MCF 10A (cell line): Measurements from ENCODE around the gene ANXA2. TPM values are rescaled to one million over a fixed set of nuclear protein-coding genes. Genes with fewer than 3 reads are reported as not detected.
"Not testable (repeated sequence)": the region's sequence is repeated elsewhere in the genome, so short reads cannot be mapped to it uniquely, and the experiment has no call there.

Experiments
- BruUV-seq: library from RNA; stranded (reverse); fragments of 400-500 nt; replicated peaks from 2 replicates; lab custom pipeline; 2021; lab: Mats Ljungman, UMichigan
- CTCF ChIA-PET: fragments of 300-600 bp; sonication (Branson Sonifier 250); formaldehyde crosslinking; extraction: SDS; loops from one replicate; lab custom pipeline; 2021; ENCODE audit warnings: antibody characterized with exemption, inconsistent platforms; lab: Yijun Ruan, JAX
- POLR2A ChIA-PET: fragments of 300-600, 350-650 bp; sonication (Branson Sonifier 250); formaldehyde crosslinking; extraction: SDS; loops from one replicate; lab custom pipeline; 2020; ENCODE audit warnings: antibody characterized with exemption, inconsistent platforms; lab: Yijun Ruan, JAX
- DNase-seq: peaks from one replicate; pipeline ENCODE4 v3.0.0-alpha.2; 2018; ENCODE audit not compliant: unreplicated experiment
- H3K27ac Mint-ChIP-seq: one replicate; pipeline ENCODE4 v1.8.0; 2022; ENCODE audit warnings: mild to moderate bottlenecking, low read depth, mixed read lengths; ENCODE audit not compliant: unreplicated experiment
- H3K27me3 Mint-ChIP-seq: one replicate; pipeline ENCODE4 v1.8.0; 2022; ENCODE audit warnings: mixed read lengths; ENCODE audit not compliant: insufficient read depth, unreplicated experiment
- H3K36me3 Mint-ChIP-seq: one replicate; pipeline ENCODE4 v1.8.0; 2022; ENCODE audit warnings: mild to moderate bottlenecking, moderate library complexity, mixed read lengths; ENCODE audit not compliant: insufficient read depth, unreplicated experiment
- H3K4me1 Mint-ChIP-seq: one replicate; pipeline ENCODE4 v1.8.0; 2022; ENCODE audit warnings: mixed read lengths; ENCODE audit not compliant: insufficient read depth, unreplicated experiment
- H3K4me3 Mint-ChIP-seq: one replicate; pipeline ENCODE4 v1.8.0; 2022; ENCODE audit warnings: mild to moderate bottlenecking, moderate library complexity, mixed read lengths; ENCODE audit not compliant: unreplicated experiment
- H3K9me3 Mint-ChIP-seq: one replicate; pipeline ENCODE4 v1.8.0; 2022; ENCODE audit warnings: mixed read lengths; ENCODE audit not compliant: unreplicated experiment
- CTCF ChIP-seq: fragments of 200-600 bp; IDR thresholded peaks from one replicate; pipeline ENCODE4 v1.8.0; 2022; ENCODE audit warnings: antibody characterized with exemption, mild to moderate bottlenecking; ENCODE audit not compliant: unreplicated experiment
- intact Hi-C: fragments of 100-400 bp; cut with micrococcal nuclease; formaldehyde crosslinking; loops from 2 replicates; pipeline ENCODE4 v1.14.1; 2022
- total RNA-seq: library from RNA; stranded (reverse); gene quantifications from 2 replicates; pipeline ENCODE4 v1.2.3, GENCODE V29; 2022

ANXA2 gene
- total RNA-seq, 1 experiment from 2014 or later = 3,451 TPM

- peaks cover 8% of the 10 kb centered on the region for H3K36me3 Mint-ChIP-seq
- CTCF ChIA-PET = interaction anchor here (0.6 to 1.0 kb wide), 2 partner anchors 31 to 44 kb away, joined by 3 read pairs; no protein-coding TSS in a partner anchor
- no peaks in the 10 kb centered on the region for H3K9me3 Mint-ChIP-seq
- DNase-seq = no peak
- intact Hi-C loops = no loop called here
- no peak overlapping the region for H3K4me3 Mint-ChIP-seq
- peaks cover 29% of the 10 kb centered on the region for H3K4me1 Mint-ChIP-seq
- no TSS peak for BruUV-seq
- H3K27ac Mint-ChIP-seq = no peak overlapping the region
- H3K27me3 Mint-ChIP-seq = no peaks in the 10 kb centered on the region
- POLR2A ChIA-PET = interaction anchor here (7.2 to 15.6 kb wide), 2 partner anchors 10 to 20 kb away, joined by 91 to 376 read pairs; partner anchors contain the start of gene ANXA2
- TF ChIP-seq CTCF = no peak
Measured at GRCh38 chr15:60417112-60417511, 19.3 kb upstream of the ANXA2 start.

- Mint-ChIP-seq H3K27ac (no peak overlapping the region), H3K36me3 (peaks cover 6% of the 10 kb centered on the region), H3K27me3 (no peaks in the 10 kb centered on the region), H3K4me1 (peaks cover 29% of the 10 kb centered on the region), H3K9me3 (no peaks in the 10 kb centered on the region), H3K4me3 (no peak overlapping the region)
- no peak for DNase-seq
- no TSS peak for BruUV-seq
- intact Hi-C loops = no loop called here
- POLR2A ChIA-PET = no interaction called here
- no peak for TF ChIP-seq CTCF
- CTCF ChIA-PET = no interaction called here
Measured at GRCh38 chr15:60416484-60416883, 18.7 kb upstream of the ANXA2 start.

- Mint-ChIP-seq H3K27me3 (no peaks in the 10 kb centered on the region), H3K4me3 (no peak overlapping the region), H3K4me1 (peaks cover 17% of the 10 kb centered on the region), H3K36me3 (no peaks in the 10 kb centered on the region), H3K27ac (peak overlapping the region; percentile 63), H3K9me3 (no peaks in the 10 kb centered on the region)
- BruUV-seq = no TSS peak
- POLR2A ChIA-PET = interaction anchor here (0.6 to 11.6 kb wide), 8 partner anchors 9 to 65 kb away, joined by 3 to 238 read pairs (median 4); partner anchors contain the start of genes ANXA2 and ICE2
- DNase-seq = peak; percentile 68
- intact Hi-C loops = no loop called here
- CTCF ChIA-PET = interaction anchor here (0.6 to 1.2 kb wide), 3 partner anchors 13 to 204 kb away, joined by 3 read pairs; no protein-coding TSS in a partner anchor
- TF ChIP-seq CTCF = no peak
Measured at GRCh38 chr15:60414016-60414682, 16.4 kb upstream of the ANXA2 start.

- no peak for DNase-seq
- H3K27me3 Mint-ChIP-seq = no peaks in the 10 kb centered on the region
- H3K36me3 Mint-ChIP-seq = no peaks in the 10 kb centered on the region
- BruUV-seq = no TSS peak
- H3K27ac Mint-ChIP-seq = no peak overlapping the region
- no peak overlapping the region for H3K4me3 Mint-ChIP-seq
- peaks cover 25% of the 10 kb centered on the region for H3K4me1 Mint-ChIP-seq
- POLR2A ChIA-PET = interaction anchor here (0.6 to 11.6 kb wide), 6 partner anchors 10 to 66 kb away, joined by 3 to 238 read pairs (median 4); partner anchors contain the start of genes ANXA2 and ICE2
- no peak for TF ChIP-seq CTCF
- intact Hi-C loops = no loop called here
- CTCF ChIA-PET = interaction anchor here (0.6 kb wide), 2 partner anchors 54 to 204 kb away, joined by 3 read pairs; no protein-coding TSS in a partner anchor
- no peaks in the 10 kb centered on the region for H3K9me3 Mint-ChIP-seq
Measured at GRCh38 chr15:60413231-60413824, 15.5 kb upstream of the ANXA2 start.

- POLR2A ChIA-PET = interaction anchor here (1.2 to 11.6 kb wide), 3 partner anchors 17 to 66 kb away, joined by 3 to 238 read pairs (median 4); partner anchors contain the start of genes ANXA2 and ICE2
Measured at GRCh38 chr15:60412807-60413206, 15.0 kb upstream of the ANXA2 start.

More at GRCh38 chr15:60412807-60413206, 15.0 kb upstream of the ANXA2 start:
- H3K27me3 Mint-ChIP-seq, DNase-seq, H3K36me3 Mint-ChIP-seq, BruUV-seq, H3K27ac Mint-ChIP-seq, intact Hi-C loops, H3K9me3 Mint-ChIP-seq, H3K4me3 Mint-ChIP-seq: not testable (repeated sequence)
- CTCF ChIA-PET = interaction anchor here (0.6 kb wide), 1 partner anchor 54 kb away, joined by 3 read pairs; no protein-coding TSS in a partner anchor
- peaks cover 29% of the 10 kb centered on the region for H3K4me1 Mint-ChIP-seq
